Stimulated activated CD8-positive, alpha-beta memory T cell treated with anti-CD3 and anti-CD28 coated beads, Interleukin-2, amount 100 ng/mL, for 1 hour (primary cell): ENCODE results near the gene POLE.

Experiments used
- DNase-seq, 2 donors: peaks; one replicate each; pipeline ENCODE4 v3.0.0-alpha.2; 2020; ENCODE audit warnings: low read depth in 2 of 2

The POLE gene

DNA sequence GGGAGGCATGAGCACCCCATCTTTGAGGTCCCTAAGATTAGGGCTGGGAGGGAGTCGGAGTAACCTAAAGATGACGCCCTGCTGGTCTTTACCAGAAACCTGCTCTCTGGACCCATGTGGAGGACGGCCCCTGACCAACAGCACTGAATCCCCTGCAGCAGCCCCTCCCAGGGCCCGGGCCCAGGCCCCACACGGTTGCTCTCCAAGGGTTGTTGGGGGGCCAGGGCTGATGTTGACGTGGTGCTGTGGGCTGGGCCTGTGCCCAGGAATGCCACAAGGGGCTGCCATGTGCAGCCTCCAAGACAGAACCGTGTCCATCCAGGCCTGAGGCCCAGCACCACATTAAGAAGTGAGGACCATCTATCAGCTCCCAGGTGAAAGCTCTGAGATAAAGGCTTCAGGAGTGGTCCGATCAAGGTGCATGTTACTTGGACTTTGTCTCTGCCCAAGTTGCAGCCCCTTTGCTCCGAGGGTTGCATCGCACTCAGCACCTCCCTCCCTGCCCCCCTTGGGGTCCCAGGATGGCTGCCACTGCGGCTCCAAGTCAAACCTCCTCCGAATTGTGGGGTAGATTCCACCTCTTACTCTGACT lies 106.3 kb downstream of the POLE start:
- DNase-seq: no peak

DNA sequence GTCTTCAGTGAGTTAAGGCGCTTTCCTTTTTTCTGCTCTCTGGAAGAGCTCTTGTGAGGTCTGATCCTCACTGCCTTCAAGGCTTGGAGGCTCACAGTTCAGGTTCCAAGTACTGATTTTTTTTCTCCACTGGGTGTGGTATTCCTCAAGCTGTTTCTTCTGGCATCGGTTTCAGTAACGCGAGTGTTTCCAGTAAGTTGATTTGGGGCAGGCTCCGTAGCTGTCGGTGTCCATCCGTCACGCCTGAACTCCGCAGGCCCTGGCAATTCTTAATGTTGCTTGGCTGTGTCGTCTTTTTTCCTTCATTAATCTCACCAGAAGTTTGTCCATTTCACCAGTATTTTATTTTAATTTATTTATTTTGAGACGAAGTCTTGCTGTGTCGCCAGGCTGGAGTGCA lies 107.4 kb downstream of the POLE start:
- no peak for DNase-seq

DNA sequence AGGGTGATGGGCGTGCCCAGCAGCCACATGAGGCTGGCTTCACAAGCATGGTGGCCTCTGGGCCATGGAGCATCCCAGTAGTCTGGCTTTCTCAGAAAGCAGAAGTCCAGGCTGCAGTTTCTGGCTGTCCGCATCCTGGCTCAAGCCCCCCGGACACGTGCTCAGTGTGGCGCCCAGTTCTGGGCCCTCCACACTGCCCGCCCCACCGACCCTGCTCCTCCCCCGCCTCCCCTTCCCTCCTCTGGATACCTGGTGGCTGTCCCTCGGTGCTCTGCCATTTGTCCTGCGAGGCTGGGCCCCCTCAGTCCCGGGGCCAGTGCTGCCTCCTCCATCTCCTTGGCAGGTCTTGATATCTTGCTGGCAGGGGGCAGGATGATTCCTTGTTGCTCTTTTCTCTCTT lies 108.3 kb downstream of the POLE start:
- no peak for DNase-seq

DNA sequence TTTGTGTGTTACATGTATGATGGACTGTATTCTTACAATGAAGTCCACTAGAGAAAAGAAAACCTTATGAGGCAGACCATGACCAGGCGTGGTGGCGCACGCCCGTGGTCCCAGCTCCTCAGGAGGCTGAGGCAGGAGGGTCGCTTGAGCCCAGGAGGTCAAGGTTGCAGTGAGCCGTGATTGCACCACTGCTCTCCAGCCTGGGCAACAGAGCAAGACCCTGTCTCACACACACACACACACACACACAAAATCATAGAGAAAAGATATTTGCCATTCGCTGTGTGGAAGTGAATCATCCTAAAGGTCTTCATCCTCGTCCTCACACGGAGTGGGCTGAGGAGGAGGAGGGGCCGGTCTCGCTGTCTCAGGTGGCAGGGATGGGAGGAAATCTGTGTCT lies 109.0 kb downstream of the POLE start:
- DNase-seq: no peak

DNA sequence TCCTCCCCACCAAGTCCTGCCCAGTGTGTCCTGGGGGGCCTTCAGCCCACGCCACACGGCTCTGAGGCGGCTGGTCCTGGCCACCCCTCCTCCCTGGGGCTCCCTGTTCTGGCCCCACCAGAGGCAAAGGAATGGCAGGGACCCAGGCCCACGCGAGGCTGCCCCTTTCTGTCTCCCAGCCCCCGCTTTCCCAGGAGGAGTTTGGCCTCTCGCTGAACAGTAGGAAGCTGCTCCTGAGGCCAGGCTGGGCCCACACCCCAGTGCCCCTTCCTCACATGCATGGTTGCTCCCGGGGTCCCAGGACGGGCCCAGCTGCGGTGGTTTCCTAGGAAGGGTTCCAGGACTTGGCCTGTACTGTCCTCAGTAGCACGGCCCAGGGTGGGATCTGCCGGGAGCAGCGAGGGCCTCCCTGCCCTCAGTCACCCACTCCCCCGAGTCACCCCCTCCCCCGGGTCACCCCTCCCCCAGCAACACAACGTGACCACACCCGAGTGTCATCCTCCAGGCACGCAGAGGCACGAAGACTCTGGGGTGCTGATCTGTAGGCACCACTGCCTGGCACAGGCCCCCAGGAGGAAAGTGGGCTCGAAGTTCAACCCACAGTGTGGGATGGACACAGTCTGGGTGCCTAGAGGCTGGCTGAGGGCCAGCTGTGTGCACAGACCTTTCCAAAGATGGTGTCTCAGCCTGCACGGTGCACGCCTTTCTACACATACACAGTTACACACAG lies 109.8 kb downstream of the POLE start:
- no peak for DNase-seq

DNA sequence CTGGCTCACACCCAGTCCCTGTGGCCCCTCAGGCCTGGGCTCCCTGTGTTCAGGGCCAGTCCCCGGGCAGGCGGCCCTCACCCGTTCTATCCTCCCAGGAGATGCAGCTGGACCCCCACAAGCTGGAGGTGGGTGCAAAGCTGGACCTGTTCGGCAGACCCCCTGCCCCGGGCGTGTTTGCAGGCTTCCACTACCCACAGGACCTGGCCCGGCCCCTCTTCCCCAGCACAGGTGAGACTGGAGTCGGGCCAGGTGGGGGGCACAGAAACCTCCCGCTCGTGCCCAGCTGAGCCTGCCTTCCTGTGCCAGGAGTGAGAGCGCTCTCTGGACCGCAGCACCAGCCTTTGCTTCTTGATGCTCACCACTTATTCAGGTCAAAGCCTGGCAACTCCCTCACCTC lies 110.4 kb downstream of the POLE start:
- no peak for DNase-seq

DNA sequence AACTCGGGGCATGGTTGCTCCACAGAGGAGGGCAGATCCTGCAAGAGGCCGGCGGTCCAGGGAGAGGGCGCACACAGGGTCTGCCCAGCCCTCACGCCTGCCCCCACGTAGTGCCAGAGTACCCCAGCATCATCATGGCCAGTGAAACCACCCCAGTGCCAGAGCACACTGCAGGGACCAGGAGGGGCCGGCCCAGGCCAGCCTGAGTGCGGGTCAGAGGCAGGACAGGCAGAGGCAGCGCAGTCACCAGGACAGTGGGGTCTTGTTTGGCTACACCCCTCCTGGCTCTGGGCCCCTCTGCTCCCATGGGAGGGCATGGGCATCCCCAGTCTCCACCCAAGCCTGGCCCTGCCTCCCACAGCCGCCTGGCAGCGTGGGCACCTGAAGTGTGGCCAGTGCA lies 111.5 kb downstream of the POLE start:
- DNase-seq: no peak

DNA sequence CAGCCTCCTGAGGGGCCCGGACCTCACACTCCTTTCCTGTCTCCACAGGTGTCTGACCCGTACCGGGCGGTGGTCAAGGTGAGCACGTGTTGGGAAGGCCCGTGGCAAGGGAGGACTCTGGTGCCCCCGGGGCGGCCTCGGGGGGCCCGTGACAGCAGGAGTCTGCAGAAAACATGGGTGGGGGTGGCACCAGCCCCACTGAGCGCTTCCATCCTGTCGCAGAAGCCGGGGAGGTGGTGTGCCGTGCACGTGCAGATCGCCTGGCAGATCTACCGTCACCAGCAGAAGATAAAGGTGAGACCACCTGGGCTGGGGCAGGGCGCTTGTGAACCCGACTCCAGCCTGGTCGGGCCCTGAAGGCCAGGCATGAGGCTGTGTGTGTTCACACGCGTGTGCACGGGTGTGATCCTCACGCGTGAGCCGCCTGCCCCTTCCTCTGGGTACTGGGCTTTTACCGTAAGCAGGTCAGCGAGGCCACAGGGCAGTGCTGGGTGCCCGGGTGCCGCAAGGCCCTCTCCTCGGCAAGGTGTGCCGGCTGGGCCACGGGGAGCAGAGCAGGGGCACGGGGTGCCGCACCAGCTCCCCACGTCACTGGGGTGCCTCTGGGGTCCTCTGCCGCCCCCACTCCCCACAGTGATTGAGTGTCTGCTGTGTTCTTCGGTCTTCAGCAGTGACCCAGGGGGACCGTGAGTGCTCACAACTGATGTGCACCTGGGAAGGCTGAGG lies 112.7 kb downstream of the POLE start:
- no peak for DNase-seq
